ENCODE measurements around the gene KRT24.

DNA sequence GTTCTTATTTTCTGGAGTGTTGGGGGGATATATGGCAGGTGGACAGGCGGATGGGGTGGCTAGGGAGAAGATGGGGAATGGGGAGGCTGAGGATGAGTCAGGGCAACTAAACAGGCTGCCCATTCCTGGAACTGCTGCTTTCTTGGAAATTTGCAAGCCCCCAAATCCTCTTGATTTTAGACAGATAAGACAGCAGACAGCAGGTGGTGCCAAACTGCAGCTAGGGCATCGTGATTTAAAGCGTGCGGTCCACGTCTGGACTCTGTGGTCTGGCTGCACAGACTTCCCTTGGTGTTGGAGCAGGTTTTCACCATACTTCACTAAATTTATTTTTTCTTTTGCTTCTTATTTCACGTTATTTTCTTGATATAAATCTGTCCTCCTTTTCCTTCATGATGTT, 10.9 kb upstream of the KRT24 start:
- TF ChIP-seq CTCF (IDR thresholded peaks at IDR 0.05; ENCODE audit: poor library complexity, severe bottlenecking): no peak
- no peak for TF ChIP-seq RAD21 (conservative IDR thresholded peaks at IDR 0.05)
- no peak for TF ChIP-seq EZH2 (IDR thresholded peaks at IDR 0.05; ENCODE audit: borderline replicate concordance, insufficient read depth, low read length, poor library complexity, severe bottlenecking)
- TF ChIP-seq, protein P1, sequence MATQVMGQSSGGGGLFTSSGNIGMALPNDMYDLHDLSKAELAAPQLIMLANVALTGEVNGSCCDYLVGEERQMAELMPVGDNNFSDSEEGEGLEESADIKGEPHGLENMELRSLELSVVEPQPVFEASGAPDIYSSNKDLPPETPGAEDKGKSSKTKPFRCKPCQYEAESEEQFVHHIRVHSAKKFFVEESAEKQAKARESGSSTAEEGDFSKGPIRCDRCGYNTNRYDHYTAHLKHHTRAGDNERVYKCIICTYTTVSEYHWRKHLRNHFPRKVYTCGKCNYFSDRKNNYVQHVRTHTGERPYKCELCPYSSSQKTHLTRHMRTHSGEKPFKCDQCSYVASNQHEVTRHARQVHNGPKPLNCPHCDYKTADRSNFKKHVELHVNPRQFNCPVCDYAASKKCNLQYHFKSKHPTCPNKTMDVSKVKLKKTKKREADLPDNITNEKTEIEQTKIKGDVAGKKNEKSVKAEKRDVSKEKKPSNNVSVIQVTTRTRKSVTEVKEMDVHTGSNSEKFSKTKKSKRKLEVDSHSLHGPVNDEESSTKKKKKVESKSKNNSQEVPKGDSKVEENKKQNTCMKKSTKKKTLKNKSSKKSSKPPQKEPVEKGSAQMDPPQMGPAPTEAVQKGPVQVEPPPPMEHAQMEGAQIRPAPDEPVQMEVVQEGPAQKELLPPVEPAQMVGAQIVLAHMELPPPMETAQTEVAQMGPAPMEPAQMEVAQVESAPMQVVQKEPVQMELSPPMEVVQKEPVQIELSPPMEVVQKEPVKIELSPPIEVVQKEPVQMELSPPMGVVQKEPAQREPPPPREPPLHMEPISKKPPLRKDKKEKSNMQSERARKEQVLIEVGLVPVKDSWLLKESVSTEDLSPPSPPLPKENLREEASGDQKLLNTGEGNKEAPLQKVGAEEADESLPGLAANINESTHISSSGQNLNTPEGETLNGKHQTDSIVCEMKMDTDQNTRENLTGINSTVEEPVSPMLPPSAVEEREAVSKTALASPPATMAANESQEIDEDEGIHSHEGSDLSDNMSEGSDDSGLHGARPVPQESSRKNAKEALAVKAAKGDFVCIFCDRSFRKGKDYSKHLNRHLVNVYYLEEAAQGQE (IDR thresholded peaks at IDR 0.05; ENCODE audit: borderline replicate concordance): no peak
- TF ChIP-seq EP300 (conservative IDR thresholded peaks at IDR 0.05; ENCODE audit: poor library complexity, severe bottlenecking): no peak
- no peak for TF ChIP-seq POLR2AphosphoS5 (IDR thresholded peaks at IDR 0.05)
- TF ChIP-seq SMC3 (conservative IDR thresholded peaks at IDR 0.05; ENCODE audit: poor library complexity): no peak
- no peak for TF ChIP-seq TAF1 (IDR thresholded peaks at IDR 0.05; ENCODE audit: low read depth)
